Karpas-422 (cell line): ENCODE data around the gene RXFP2. TPM values are rescaled to one million over a fixed set of nuclear protein-coding genes. Genes with fewer than 3 reads are reported as not detected.
A peak's percentile ranks its signal among the peaks of the same experiment; 100 is the strongest.

Experiments
- DNase-seq: peaks from one replicate; pipeline ENCODE4 v3.0.0-alpha.2; 2015
- H2AFZ ChIP-seq: fragments of 200-600 bp; sonication (generic); 2 replicates; pipeline ENCODE4 v1.6.1; 2014; ENCODE audit warnings: antibody characterized with exemption, low read length, mixed read lengths
- H3K27ac ChIP-seq: fragments of 200-600 bp; sonication (generic); 2 replicates; pipeline ENCODE4 v1.5.1; 2014; ENCODE audit warnings: mild to moderate bottlenecking, low read length, moderate library complexity
- H3K27me3 ChIP-seq: fragments of 200-600 bp; sonication (generic); 2 replicates; pipeline ENCODE4 v1.6.1; 2014; ENCODE audit warnings: low read length, mixed read lengths
- H3K36me3 ChIP-seq: fragments of 200-600 bp; sonication (generic); 2 replicates; pipeline ENCODE4 v1.6.1; 2014; ENCODE audit warnings: low read length, mixed read lengths; ENCODE audit not compliant: insufficient read depth
- H3K4me1 ChIP-seq: fragments of 200-600 bp; sonication (generic); 2 replicates; pipeline ENCODE4 v1.6.1; 2014; ENCODE audit warnings: mild to moderate bottlenecking, low read length, mixed read lengths
- H3K4me2 ChIP-seq: fragments of 200-600 bp; sonication (generic); 2 replicates; pipeline ENCODE4 v1.6.1; 2014; ENCODE audit warnings: low read length, low read depth, mild to moderate bottlenecking; ENCODE audit not compliant: poor library complexity, severe bottlenecking
- H3K4me3 ChIP-seq: fragments of 200-600 bp; sonication (generic); 2 replicates; pipeline ENCODE4 v1.5.1; 2014; ENCODE audit warnings: mild to moderate bottlenecking, antibody characterized with exemption, low read length, mixed read lengths
- H3K79me2 ChIP-seq: fragments of 200-600 bp; sonication (generic); 2 replicates; pipeline ENCODE4 v1.6.1; 2014; ENCODE audit warnings: mild to moderate bottlenecking, low read length, mixed read lengths
- H3K9ac ChIP-seq: fragments of 200-600 bp; sonication (generic); 2 replicates; pipeline ENCODE4 v1.6.0; 2014; ENCODE audit warnings: low read length
- H3K9me2 ChIP-seq: fragments of 200-600 bp; sonication (generic), shearing (Covaris generic); replicated peaks from 2 replicates; pipeline ENCODE4 v1.6.0; 2014; ENCODE audit warnings: mild to moderate bottlenecking, low read length, moderate library complexity; ENCODE audit not compliant: insufficient read depth
- H3K9me3 ChIP-seq: fragments of 300-700, 200-600 bp; sonication (generic); 2 replicates; pipeline ENCODE4 v1.6.1; 2014; ENCODE audit warnings: low read length, mixed read lengths
- H4K20me1 ChIP-seq: fragments of 200-600 bp; sonication (generic); 2 replicates; pipeline ENCODE4 v1.6.1; 2014; ENCODE audit warnings: mild to moderate bottlenecking, antibody characterized with exemption, low read length, low read depth; ENCODE audit not compliant: insufficient read depth
- total RNA-seq: library from RNA; depleted of rRNA; stranded (reverse); fragments of >200 nt; shearing (Covaris generic); gene quantifications from 2 replicates; pipeline ENCODE4 v1.2.3, GENCODE V29; 2014; ENCODE audit warnings: low replicate concordance

Gene RXFP2
- total RNA-seq, 1 experiment from 2014 or later = not detected

GRCh38 chr13:31731921-31732320, 7.4 kb upstream of the RXFP2 start:
- Histone ChIP-seq H3K36me3 (no peaks in the 10 kb centered on the region), H3K9me3 (no peaks in the 10 kb centered on the region), H3K27me3 (no peaks in the 10 kb centered on the region), H3K9me2 (no peaks in the 10 kb centered on the region), H2AFZ (no peak overlapping the region; the same call in 1 of the 2 replicates), H3K4me2 (no peak overlapping the region), H3K27ac (no peak overlapping the region), H4K20me1 (no peaks in the 10 kb centered on the region), H3K4me1 (no peaks in the 10 kb centered on the region), H3K9ac (no peak overlapping the region), H3K79me2 (no peaks in the 10 kb centered on the region), H3K4me3 (no peak overlapping the region)
- no peak for DNase-seq

GRCh38 chr13:31733066-31733465, 6.3 kb upstream of the RXFP2 start:
- Histone ChIP-seq H2AFZ (no peak overlapping the region), H3K36me3 (no peaks in the 10 kb centered on the region), H3K27ac (no peak overlapping the region), H3K4me1 (no peaks in the 10 kb centered on the region), H3K27me3 (no peaks in the 10 kb centered on the region), H4K20me1 (no peaks in the 10 kb centered on the region), H3K4me3 (no peak overlapping the region), H3K79me2 (no peaks in the 10 kb centered on the region), H3K9me3 (no peaks in the 10 kb centered on the region), H3K4me2 (no peak overlapping the region), H3K9ac (no peak overlapping the region), H3K9me2 (no peaks in the 10 kb centered on the region)
- DNase-seq = peak; percentile 24

GRCh38 chr13:31733647-31734046, 5.7 kb upstream of the RXFP2 start:
- DNase-seq = no peak

GRCh38 chr13:31742097-31742734, 2.9 kb downstream of the RXFP2 start:
- H2AFZ ChIP-seq = no peak overlapping the region

More at GRCh38 chr13:31733647-31734046, 5.7 kb upstream of the RXFP2 start:
- H4K20me1 ChIP-seq = no peaks in the 10 kb centered on the region
- H2AFZ ChIP-seq = no peak overlapping the region
- no peaks in the 10 kb centered on the region for H3K27me3 ChIP-seq
- no peaks in the 10 kb centered on the region for H3K9me2 ChIP-seq
- no peaks in the 10 kb centered on the region for H3K9me3 ChIP-seq
- H3K4me2 ChIP-seq = no peak overlapping the region
- H3K4me3 ChIP-seq = no peak overlapping the region
- no peaks in the 10 kb centered on the region for H3K4me1 ChIP-seq
- no peaks in the 10 kb centered on the region for H3K79me2 ChIP-seq
- H3K27ac ChIP-seq = no peak overlapping the region
- no peaks in the 10 kb centered on the region for H3K36me3 ChIP-seq
- H3K9ac ChIP-seq = no peak overlapping the region

GRCh38 chr13:31747291-31747690, 8.0 kb downstream of the RXFP2 start:
- no peak overlapping the region for H3K27ac ChIP-seq
- H3K4me3 ChIP-seq = no peak overlapping the region
- H4K20me1 ChIP-seq = no peaks in the 10 kb centered on the region
- no peak overlapping the region for H3K4me2 ChIP-seq
- peak; percentile 25 for DNase-seq
- no peaks in the 10 kb centered on the region for H3K4me1 ChIP-seq
- no peaks in the 10 kb centered on the region for H3K9me3 ChIP-seq
- H3K27me3 ChIP-seq = no peaks in the 10 kb centered on the region
- H3K9ac ChIP-seq = no peak overlapping the region
- H3K79me2 ChIP-seq = no peaks in the 10 kb centered on the region
- H3K36me3 ChIP-seq = no peaks in the 10 kb centered on the region
- H3K9me2 ChIP-seq = no peaks in the 10 kb centered on the region
- H2AFZ ChIP-seq = no peak overlapping the region

More at GRCh38 chr13:31742097-31742734, 2.9 kb downstream of the RXFP2 start:
- Histone ChIP-seq H3K36me3 (no peaks in the 10 kb centered on the region), H3K79me2 (no peaks in the 10 kb centered on the region), H3K4me3 (no peak overlapping the region), H4K20me1 (no peaks in the 10 kb centered on the region), H3K9me3 (no peaks in the 10 kb centered on the region), H3K27ac (no peak overlapping the region), H3K4me1 (no peaks in the 10 kb centered on the region), H3K4me2 (no peak overlapping the region), H3K9ac (no peak overlapping the region), H3K27me3 (no peaks in the 10 kb centered on the region), H3K9me2 (no peaks in the 10 kb centered on the region)
- peak; percentile 86 for DNase-seq

GRCh38 chr13:31747966-31748365, 8.6 kb downstream of the RXFP2 start:
- H3K4me1 ChIP-seq = no peaks in the 10 kb centered on the region
- no peak overlapping the region for H3K9ac ChIP-seq
- H3K9me2 ChIP-seq = no peaks in the 10 kb centered on the region
- no peaks in the 10 kb centered on the region for H3K79me2 ChIP-seq
- no peak overlapping the region for H3K4me3 ChIP-seq
- no peaks in the 10 kb centered on the region for H3K9me3 ChIP-seq
- H3K27me3 ChIP-seq = no peaks in the 10 kb centered on the region
- H3K36me3 ChIP-seq = no peaks in the 10 kb centered on the region
- peak; percentile 15 for DNase-seq
- no peak overlapping the region for H2AFZ ChIP-seq
- H3K4me2 ChIP-seq = no peak overlapping the region
- H3K27ac ChIP-seq = no peak overlapping the region
- H4K20me1 ChIP-seq = no peaks in the 10 kb centered on the region

- Histone ChIP-seq H3K9me2 (no peaks in the 10 kb centered on the region), H3K9me3 (no peaks in the 10 kb centered on the region), H3K27ac (no peak overlapping the region), H3K36me3 (no peaks in the 10 kb centered on the region), H3K9ac (no peak overlapping the region), H4K20me1 (no peaks in the 10 kb centered on the region), H3K4me1 (no peaks in the 10 kb centered on the region), H3K27me3 (no peaks in the 10 kb centered on the region), H3K4me3 (no peak overlapping the region), H3K79me2 (no peaks in the 10 kb centered on the region), H3K4me2 (no peak overlapping the region), H2AFZ (no peak overlapping the region)
- peak; percentile 27 for DNase-seq
Measured at GRCh38 chr13:31749929-31750328, 10.6 kb downstream of the RXFP2 start.

- Histone ChIP-seq H3K79me2 (no peaks in the 10 kb centered on the region), H3K4me3 (no peak overlapping the region), H3K4me2 (no peak overlapping the region), H3K27ac (no peak overlapping the region), H3K9ac (no peak overlapping the region), H3K4me1 (no peaks in the 10 kb centered on the region), H3K9me2 (no peaks in the 10 kb centered on the region), H3K9me3 (no peaks in the 10 kb centered on the region), H4K20me1 (no peaks in the 10 kb centered on the region), H3K36me3 (no peaks in the 10 kb centered on the region), H2AFZ (no peak overlapping the region), H3K27me3 (no peaks in the 10 kb centered on the region)
- no peak for DNase-seq
Measured at GRCh38 chr13:31755211-31755610, 15.9 kb downstream of the RXFP2 start.
